HG03108 (cell line): Measurements from ENCODE around the gene NKAIN2.
"Not testable (repeated sequence)": the region's sequence is repeated elsewhere in the genome, so short reads cannot be mapped to it uniquely, and the experiment has no call there.

Source experiments
- ATAC-seq: cut with Tn5 transposase; IDR thresholded peaks from one replicate; pipeline ENCODE4 v1.9.1; 2021; ENCODE audit warnings: moderate library complexity; ENCODE audit not compliant: unreplicated experiment

Gene NKAIN2

DNA sequence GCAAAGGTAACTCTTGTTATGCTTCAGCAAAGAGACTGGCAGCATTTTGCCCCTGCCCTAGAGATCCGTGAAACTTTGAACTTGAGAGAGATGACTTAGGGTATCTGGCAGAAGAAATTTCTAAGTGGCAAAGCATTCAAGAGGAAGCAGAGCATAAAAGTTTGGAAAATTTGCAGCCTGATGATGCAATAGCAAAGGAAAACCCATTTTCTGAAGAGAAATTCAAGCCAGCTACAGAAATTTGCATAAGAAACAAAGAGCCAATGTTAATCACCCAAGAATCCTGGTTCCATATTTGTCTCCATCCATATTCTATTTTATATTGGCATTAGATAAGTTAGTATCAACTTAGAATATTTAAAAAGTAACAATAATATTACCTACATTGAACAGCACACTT lies 934.1 kb downstream of the NKAIN2 start:
- ATAC-seq, result not testable (repeated sequence)

DNA sequence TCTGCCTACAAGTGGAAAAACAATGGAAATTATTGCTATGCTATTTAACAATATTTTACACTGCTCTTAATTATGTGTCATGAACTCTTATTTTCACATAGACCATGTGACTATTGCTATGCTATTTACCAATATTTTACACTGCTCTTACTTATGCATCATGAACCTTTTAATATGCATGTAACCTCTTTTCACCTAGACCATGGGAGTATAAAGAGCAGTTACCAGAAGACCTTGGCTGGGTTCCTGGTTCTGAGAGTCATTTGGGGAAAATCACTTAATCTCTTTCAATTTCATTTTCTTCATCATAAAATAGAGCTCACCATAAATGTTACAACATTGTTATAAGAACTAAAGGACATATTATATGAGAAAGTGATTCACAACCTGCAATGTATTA lies 934.8 kb downstream of the NKAIN2 start:
- no peak for ATAC-seq

DNA sequence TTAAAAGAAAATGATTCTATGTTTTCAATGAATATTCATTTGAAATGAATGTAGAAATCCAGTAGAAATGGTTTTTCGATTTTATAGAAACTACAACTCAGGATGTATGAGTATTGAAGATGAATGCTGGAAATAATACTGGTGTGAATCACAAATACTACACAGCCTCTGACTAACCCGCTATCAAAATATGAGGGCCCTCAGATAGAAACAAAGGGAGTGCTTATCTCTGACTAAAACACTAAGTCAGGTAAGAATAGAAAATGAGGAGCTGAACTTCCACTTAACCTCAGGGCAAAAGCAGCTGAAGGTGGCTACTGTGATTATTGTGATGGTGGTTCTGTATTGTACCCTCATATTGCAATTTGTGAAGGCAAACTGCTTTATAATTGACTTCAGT lies 937.7 kb downstream of the NKAIN2 start:
- ATAC-seq, result no peak

DNA sequence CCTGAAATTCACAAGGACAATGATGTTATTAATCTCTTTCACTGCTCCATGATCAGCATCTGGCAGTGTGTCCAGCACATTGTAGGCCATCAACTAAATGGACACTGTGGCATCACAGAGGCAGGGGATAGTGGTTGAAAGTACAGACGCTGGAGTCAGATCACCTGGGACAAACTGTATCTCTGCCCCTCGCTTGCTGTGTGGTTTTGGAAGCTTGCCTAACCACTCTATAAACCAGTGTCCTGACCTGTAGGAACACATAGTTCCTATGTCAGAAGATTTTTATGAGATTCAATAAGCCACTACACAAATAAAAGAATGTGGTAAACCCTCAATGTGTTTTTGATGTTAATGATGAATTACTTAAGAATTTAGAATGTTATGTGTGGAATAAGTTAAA lies 939.3 kb downstream of the NKAIN2 start:
- no peak for ATAC-seq

DNA sequence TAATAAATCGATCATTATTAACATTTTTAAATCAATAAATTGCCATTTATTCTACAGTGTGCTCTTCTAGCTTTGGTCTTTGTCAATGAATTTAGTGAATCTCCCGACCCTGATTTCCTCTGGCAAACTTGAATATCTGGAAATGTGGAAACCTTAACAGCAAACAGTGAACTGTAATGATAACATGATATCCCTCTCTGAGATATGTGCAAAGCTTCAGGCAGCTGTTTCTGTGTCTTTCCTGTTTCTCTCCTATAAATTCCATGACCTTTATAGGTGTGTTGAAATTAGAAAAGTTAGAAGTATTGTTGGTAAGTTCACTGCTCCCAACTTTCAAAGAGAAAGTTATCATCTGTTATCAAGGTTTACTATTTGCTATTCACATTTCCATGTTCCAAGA lies 939.8 kb downstream of the NKAIN2 start:
- no peak for ATAC-seq

DNA sequence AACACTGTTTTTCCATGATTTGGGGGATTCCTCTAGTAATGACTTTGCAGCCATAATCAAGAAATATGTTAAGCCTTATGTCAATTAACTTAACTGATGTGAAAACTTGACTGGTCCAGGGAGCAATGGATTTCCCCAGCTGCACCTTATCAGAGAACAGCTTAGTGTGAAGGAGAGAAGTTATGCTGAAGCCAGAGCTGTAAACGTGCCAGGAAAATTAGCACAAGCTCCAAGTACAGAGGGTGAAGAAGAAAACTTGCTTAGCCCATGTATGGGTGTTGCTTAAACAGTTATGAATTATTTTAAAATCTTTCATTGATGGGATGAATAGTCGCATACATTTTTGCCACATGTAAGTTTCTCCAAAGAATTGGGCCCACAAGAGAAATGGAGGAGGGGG lies 943.7 kb downstream of the NKAIN2 start:
- no peak for ATAC-seq

DNA sequence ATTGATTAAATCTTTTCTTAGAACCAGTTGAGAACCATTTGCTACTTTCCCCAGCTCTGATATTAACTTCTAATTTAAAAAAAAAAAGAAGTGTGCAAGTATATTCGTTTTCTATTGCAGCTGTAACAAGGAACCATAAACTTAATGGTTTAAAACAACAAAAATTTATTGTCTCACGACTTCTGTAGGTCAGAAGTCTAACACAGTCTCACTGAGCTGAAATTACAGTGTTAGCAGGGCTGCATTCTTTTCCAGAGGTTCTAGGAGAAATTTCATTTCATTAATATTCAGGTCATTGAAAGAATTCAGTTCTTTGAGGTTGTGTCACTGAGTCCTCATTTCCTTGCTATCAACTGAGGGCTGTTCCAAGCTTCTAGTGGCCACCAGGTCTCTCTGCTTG lies 945.1 kb downstream of the NKAIN2 start:
- ATAC-seq, result no peak

DNA sequence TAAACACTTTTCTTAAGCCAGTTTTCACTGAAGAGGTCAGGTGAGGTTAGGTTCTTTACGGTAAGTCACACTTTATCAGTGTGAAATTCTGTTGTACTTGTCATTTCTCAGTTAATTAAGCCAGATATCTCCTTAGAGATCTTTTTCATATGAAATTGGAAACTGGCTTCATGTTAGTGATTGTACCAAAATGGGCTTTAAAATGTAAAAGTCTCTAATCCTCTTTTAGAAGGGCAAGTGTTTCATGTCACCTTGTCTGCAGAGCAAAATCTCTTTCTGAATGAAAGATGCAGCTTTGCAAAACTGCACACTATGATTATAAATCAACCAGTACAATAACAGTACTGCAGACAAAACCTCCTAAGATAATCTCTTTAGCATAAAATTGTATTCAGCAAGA lies 949.3 kb downstream of the NKAIN2 start:
- no peak for ATAC-seq

DNA sequence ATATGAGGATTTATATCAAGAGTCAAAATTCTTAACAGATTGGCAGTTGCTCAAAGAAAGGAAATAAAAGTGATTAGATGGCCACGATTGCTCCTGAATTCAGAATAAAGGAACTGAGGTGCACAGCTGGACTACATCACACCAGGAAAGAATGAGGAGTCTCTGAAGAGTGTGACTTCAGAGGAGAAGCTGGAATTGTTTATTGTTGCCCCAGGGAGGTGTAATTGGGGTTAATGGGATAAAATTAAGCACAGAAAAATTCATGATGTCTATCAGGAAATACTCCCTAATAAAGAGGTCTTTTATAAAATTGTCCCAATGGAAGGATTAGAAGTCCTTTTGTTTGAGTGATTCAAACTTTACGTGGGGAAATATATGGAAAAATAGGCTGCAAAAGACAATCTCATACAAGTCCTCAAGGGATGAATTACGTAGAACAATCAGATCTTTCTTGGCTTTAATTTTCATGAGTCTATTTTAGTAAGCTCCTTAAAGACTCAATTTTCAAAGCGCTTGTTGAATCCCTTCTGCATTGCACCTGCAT lies 950.0 kb downstream of the NKAIN2 start:
- ATAC-seq, result no peak

DNA sequence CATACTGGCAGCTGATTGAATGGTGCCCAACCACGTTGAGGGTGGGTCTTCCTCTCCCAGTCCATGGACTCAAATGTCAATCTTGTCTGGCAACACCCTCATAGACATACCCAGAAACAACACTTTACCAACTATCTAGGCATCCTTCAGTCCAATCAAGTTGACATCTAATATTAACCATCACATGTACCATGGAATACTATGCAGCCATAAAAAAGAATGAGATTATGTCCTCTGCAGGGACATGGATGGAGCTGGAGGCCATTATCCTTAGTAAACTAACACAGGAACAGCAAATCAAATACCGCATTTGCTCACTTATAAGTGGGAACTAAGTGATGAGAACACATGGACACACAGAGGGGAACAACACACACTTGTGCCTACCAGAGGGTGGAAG lies 951.7 kb downstream of the NKAIN2 start:
- ATAC-seq, result no peak

DNA sequence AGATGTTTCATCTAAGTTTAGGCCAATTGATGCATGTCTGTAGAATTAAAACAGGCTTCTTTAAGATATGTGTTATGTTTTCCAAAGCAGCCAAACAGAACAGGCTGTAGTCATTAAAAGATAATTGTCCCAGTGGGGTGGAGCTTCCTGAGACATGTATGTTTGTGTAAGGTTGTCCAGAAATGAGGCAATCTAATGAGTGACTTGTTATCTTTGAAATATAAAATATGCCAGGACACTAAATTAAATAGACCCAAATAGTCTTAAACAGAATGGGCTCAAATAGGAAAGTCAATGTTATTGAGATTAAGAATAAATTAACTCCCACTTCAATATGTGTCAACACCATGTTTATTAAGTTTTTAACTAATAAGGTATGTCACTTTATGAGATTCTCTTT lies 953.9 kb downstream of the NKAIN2 start:
- ATAC-seq, result no peak

DNA sequence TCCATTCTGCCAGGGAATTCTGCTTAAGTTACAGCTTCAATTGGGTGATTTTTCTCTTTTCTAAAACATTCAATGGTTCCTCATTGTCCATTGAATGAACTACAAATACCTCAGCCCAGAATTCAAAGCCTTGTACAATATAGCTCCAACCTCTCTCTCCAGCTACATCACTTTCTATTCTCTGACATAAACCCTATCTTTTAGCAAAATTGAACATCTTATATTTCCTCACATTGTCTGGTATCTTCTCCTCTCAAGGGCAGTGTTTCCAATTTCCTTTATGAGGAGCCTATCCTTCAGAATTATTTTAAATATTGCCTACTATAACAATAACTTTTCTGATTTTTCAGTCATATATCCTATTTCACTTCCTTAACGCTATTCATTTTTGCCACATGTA lies 955.0 kb downstream of the NKAIN2 start:
- ATAC-seq, result no peak

DNA sequence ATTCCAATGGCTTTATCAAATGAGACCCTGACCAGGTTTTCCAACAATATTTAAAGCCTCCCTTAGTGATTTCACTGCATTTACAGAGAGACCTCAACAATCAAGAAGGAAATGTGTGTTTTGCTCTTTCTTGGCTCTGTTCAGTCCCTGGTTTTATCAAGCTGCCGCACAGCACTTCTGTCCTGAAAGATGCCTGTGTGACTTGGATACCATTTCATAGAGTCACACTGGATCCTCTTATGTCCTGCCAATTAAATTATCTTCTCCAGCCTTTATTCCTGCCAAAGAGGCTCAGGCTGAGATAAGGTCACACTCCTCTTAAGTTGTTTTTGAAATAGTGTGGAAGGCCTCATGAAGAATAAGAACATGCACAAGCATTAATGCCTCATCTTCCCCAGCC lies 961.6 kb downstream of the NKAIN2 start:
- no peak for ATAC-seq

DNA sequence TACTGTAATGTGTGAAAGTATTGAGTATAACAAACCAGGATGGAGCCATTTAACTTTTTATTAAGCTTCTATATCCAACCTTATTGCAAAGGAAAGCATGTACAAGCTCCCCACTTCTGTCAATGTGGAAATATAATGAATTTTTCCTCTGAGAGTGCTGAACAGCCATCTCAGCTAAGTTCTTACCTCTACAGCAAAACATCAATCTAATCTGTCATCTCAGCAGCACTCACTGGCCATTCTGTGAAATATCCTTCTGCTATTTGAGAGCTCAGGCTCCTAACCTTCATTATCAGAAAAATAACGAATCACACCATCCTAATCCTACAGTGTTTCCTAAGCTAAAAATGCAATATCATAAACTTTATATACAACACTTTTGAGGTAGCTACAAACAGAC lies 964.6 kb downstream of the NKAIN2 start:
- ATAC-seq, result no peak

DNA sequence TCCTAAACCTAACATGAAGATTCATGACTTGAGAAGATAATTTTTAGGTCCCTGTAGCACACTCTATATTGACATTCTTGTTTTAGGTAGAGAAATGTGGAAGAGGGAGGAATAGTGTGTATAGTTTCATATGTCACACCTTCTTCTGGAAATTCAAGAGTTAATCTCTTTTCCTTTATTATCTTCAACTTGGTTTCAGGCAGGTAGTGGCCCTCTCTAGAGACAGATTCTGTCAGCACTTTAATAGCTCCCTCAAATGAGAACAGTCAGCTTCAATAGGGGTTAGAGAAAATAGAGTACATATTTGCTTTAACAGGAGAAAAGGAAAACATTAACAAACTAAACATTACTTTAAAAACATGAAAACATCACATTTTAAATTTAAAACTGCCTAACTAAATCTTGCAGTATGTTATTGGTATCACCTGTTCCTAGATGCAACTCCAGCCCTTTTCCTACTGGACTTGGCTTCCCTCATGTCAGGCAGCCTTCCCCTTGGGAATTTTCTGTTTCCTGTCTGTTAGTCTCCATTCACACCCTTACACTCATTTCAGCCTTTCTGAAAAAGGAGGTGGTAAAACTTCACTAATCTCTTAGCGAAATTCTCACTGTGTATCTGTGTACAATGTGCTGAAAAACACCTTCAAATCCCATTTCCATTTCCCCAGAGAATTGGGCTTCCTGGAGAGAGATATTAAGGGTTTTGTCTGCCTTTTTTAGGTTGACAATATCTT lies 966.3 kb downstream of the NKAIN2 start:
- ATAC-seq, result no peak

DNA sequence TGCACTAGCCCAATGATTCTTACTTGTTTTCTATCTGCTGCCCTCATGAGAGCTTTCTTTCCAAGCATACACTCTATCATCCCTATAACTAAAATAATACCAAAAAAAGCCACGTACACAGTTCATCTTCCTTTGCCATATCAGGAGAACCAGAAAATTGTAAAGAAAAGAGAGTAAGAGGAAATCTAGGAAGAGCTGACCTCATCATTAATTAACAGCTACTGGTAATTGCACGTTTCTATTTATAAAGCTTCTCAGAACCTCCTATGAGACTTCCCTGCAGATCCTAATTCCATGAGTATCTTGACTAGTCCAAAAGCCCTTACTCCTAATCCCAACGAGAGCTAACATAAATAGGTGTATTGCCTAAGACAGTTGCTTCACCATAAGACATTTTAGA lies 967.1 kb downstream of the NKAIN2 start:
- ATAC-seq, result no peak

DNA sequence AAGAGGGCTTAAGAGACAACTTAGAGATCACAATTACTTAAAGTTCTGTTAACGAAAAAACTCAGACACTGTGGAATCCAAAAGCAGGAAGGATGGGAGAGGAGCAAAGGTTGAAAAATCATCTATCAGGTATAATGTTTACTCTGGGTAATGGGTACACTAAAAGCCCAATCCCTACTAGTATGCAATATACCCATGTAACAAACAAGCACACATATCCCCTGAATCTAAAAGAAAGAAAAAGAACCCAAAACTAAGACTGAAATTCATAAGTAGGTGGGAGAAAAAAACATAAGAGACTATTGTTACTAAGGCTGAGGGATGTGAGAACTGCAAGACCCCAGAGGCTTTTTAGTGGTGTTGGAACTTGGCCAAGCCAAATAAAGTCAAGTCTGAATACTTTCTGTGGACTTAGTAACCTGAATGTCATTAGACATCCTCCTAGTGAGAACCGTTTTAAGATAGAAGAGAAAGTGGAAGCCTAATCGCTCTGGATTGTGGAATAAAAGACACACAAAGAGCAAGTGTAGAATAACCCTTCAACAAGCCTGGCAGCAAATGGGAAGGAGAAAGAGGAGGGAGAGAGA lies 969.2 kb downstream of the NKAIN2 start:
- no peak for ATAC-seq

DNA sequence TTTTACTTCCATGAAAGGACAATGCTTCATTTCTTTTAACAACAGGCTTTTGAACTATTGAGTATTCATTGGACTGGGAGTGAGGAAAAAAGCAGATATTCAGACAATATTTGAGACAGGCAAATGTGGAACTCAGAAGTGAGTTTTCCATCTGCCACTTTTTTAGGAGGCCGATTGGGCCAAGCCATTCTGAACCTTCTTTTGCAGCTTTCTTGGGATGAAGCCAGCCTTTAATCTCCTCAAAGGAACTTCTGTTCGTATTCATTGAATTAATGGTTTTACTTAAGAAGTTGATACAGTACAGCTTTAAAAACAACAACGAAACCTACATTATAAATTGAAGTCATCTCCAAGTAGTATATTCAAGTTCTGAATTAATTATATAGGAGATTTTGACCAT lies 971.5 kb downstream of the NKAIN2 start:
- no peak for ATAC-seq

DNA sequence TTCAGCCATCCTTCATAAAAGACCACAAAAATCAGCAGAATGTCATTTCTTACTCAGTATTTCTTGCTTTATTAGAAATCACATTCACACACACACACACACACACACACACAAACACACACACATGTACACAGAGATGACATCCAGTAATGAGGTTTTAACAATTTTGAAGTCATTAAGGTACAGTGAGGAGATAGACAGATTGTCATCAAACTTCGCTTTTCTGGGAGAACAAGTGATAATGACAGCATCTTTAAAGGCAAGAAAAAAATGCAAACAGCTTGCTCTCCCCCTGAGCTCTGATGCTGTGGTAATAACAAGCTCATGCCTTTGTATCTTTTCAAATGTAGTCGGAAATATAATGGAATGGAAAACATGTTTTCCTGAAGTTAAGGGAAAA lies 974.2 kb downstream of the NKAIN2 start:
- ATAC-seq, result no peak

DNA sequence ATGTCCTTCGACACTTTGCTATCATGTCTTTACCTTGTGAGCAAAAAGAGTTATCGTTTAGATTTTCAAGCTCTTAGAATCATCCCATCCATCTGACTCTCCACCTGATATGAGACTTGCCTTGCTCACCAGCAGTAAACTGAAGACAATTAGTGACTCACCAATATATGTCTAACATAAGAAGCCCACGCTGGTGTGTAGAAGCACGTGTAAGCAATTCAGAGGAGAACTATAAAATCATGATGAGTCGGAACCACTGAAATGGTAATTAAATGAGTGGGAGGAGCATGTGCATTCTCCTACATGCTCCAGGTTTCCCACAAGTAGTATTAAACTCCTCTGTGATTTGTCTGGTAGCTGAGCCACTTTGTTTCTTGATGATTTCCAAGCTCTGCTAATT lies 977.0 kb downstream of the NKAIN2 start:
- ATAC-seq, result no peak

DNA sequence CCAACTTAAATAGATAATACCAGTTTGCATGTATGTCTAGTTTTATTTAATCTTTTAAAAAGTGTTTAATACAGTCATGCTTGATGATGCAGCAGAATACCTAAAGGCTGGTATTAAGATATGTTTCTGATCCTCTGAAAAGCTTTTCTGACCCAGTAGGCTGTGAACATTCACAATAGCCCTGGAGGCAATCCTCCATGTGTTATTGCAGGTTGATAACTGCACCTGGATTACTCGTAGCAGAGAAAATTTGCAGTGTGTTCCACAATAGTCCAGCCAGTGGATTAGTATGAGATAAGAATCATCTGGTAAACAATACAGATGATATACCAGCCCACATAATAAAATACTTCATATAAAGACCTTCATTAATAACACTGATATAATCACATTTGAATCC lies 979.7 kb downstream of the NKAIN2 start:
- no peak for ATAC-seq

DNA sequence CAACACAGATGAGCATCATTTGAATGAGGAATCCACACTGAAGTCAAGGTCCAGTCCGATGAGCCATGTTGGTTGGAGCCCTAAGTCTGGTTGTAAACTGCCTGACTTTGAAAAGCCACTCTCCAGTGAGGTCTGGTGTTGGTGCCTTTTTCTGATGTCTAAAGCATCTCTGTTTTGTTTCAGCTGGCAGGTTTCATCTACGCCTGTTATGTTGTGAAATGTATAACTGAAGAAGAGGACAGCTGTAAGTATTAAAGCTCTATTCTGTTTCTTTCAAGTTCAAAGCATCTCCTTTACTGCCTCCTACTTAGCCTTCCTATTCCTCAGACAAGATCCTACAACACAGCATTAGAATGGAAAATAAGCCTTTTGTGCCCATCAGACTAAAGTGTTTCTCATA lies 987.5 kb downstream of the NKAIN2 start:
- no peak for ATAC-seq

DNA sequence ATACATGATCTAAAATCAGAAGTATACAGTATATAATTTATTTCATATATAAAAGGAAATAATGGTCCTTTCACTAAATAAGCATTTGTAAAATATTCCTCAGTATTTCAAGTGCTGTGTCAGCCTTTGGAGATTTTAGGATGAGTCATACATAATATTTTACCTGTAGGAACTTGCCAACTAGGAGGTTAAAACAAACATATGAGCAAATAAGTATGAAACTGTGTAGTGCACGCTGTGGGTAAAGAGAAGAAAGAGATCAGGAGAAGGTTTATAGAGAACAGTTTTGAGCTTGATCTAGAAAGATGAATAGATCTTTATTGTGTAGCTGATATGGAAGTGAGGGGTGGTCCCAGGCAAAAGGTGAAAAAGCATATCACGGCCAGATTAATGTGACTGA lies 988.7 kb downstream of the NKAIN2 start:
- ATAC-seq, result no peak
